ENCODE results near the gene MAP3K13. TPM values are rescaled to one million over a fixed set of nuclear protein-coding genes. Genes with fewer than 3 reads are reported as not detected.

MAP3K13 gene
- total RNA-seq, 1 experiment from 2014 or later: 10.6 TPM

DNA sequence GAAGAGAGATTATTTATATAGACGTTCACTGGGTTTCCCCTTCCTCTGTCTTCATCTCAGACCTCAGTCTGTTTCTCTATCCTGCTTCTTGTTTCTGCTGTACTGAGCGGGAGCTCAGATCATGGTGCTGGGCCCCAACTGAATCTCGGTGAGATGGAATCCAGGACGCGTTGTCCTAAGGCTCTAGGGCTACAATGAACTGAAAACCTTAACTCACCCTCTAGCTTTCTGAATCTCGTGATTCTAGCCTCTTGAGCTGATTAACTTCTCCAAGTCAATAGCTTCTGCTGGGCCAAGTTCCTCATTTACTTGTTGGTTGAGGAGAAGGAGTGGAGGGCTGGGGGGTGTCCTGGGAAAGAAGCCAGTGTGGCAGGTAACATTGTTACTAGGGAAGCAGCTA is 32.7 kb upstream of the MAP3K13 start:
- Histone ChIP-seq H2BK5ac (ENCODE audit: insufficient read length, low read length) (no peak overlapping the region), H3K79me1 (ENCODE audit: insufficient read depth, low read depth, low read length, poor library complexity, severe bottlenecking) (no peaks in the 10 kb centered on the region), H4K5ac (ENCODE audit: insufficient read length, low read depth, low read length) (no peak overlapping the region), H3K4me1 (ENCODE audit: insufficient read depth, low read length) (no peaks in the 10 kb centered on the region), H3K23ac (ENCODE audit: insufficient read length, low read depth, low read length) (no peak overlapping the region), H3K9ac (ENCODE audit: extremely low read depth, insufficient read length, low read length) (no peak overlapping the region), H3K18ac (ENCODE audit: insufficient read length, low read depth, low read length) (no peak overlapping the region), H2BK20ac (ENCODE audit: low read depth, low read length, poor library complexity, severe bottlenecking) (no peak overlapping the region), H3K4me2 (ENCODE audit: insufficient read depth, insufficient read length, low read length) (no peak overlapping the region), H3K56ac (ENCODE audit: insufficient read length, low read depth, low read length) (no peak overlapping the region), H3K27ac (ENCODE audit: insufficient read length, low read depth, low read length) (no peak overlapping the region), H2AK5ac (ENCODE audit: insufficient read length, low read length) (no peak overlapping the region), H3K4ac (ENCODE audit: low read depth, low read length) (no peak overlapping the region), H2BK15ac (ENCODE audit: low read depth, low read length) (no peak overlapping the region), H3K79me2 (ENCODE audit: insufficient read depth, low read length) (no peaks in the 10 kb centered on the region), H2BK12ac (ENCODE audit: insufficient read length, low read depth, low read length) (no peak overlapping the region), H3K14ac (ENCODE audit: insufficient read depth, low read length) (no peak overlapping the region), H3K27me3 (ENCODE audit: insufficient read depth, low read length) (no peaks in the 10 kb centered on the region), H3K23me2 (ENCODE audit: insufficient read length, low read depth, low read length, poor library complexity, severe bottlenecking) (no peaks in the 10 kb centered on the region), H4K20me1 (ENCODE audit: control insufficient read depth, insufficient read depth, insufficient read length) (no peaks in the 10 kb centered on the region), H4K8ac (replicated peaks; ENCODE audit: insufficient read length, low read depth, low read length) (no peak overlapping the region), H4K91ac (ENCODE audit: insufficient read length, low read depth, low read length) (no peak overlapping the region), H2BK120ac (ENCODE audit: low read depth, low read length, poor library complexity, severe bottlenecking) (no peak overlapping the region), H2AFZ (ENCODE audit: low read length) (no peak overlapping the region), H3K9me3 (ENCODE audit: control insufficient read depth, low read depth, low read length) (no peaks in the 10 kb centered on the region), H3T11ph (ENCODE audit: low read length) (no peak overlapping the region)
- Mint-ChIP-seq H3K4me1 (no peaks in the 10 kb centered on the region), H3K36me3 (ENCODE audit: insufficient read depth in 1 of 3, low read depth in 3 of 3) (no peaks in the 10 kb centered on the region), H3K4me3 (no peak overlapping the region), H3K9me3 (no peaks in the 10 kb centered on the region), H3K27me3 (ENCODE audit: low read depth) (peaks cover 21% of the 10 kb centered on the region), H3K27ac (peak overlapping the region in 1 of 3 experiments; percentile 46; a peak in 1 of 7 replicates)
- TF ChIP-seq, protein P1, sequence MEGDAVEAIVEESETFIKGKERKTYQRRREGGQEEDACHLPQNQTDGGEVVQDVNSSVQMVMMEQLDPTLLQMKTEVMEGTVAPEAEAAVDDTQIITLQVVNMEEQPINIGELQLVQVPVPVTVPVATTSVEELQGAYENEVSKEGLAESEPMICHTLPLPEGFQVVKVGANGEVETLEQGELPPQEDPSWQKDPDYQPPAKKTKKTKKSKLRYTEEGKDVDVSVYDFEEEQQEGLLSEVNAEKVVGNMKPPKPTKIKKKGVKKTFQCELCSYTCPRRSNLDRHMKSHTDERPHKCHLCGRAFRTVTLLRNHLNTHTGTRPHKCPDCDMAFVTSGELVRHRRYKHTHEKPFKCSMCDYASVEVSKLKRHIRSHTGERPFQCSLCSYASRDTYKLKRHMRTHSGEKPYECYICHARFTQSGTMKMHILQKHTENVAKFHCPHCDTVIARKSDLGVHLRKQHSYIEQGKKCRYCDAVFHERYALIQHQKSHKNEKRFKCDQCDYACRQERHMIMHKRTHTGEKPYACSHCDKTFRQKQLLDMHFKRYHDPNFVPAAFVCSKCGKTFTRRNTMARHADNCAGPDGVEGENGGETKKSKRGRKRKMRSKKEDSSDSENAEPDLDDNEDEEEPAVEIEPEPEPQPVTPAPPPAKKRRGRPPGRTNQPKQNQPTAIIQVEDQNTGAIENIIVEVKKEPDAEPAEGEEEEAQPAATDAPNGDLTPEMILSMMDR (conservative IDR thresholded peaks at IDR 0.05): no peak
- no peak for DNase-seq
- no CpG with 5 or more reads among the region's 6 CpGs for WGBS (ENCODE audit: extremely low coverage, insufficient read length, low lambda C conversion rate)

Data from H9 (cell line).